Activated CD4-positive, alpha-beta T cell treated with anti-CD3 and anti-CD28 coated beads, Interleukin-10, Interleukin-2, amounts not matched to agents 100 ng/mL and 50 ng/mL, durations not matched to agents 16 hours and 8 hours (primary cell): ENCODE measurements around the gene HSPA9.

Source experiments
- DNase-seq: peaks from one replicate; pipeline ENCODE4 v3.0.0-alpha.2; 2020

Gene HSPA9

DNA sequence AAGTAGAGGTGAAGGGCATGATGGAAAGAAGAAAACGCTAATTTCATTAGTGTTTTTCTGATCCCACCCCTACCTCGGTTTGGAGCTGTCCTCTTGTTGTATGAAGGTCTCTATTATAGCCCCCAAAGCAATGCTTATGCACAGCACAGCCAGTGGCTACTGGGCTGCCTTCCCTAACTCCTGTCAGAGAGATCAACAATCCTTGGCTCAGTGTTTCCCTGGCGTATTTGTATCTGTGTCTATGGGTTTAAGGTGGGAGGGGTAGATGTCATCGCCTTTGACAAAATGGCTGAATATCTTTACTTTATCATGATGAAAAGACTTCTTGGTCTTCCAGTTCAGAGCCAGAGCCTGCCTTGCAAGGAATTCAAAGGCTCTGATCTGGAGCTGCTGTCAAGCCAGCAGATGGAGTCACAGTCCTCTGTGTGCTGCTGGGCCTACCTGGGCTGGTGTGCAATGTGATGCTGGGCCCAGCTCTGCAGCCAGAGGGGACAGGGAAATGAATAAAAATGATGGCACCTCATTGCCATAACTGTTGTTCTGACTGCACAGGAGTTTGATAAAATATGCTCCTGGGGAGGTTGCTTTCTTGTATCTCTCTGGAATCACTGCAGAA, 20.1 kb upstream of the HSPA9 start:
- DNase-seq: no peak

DNA sequence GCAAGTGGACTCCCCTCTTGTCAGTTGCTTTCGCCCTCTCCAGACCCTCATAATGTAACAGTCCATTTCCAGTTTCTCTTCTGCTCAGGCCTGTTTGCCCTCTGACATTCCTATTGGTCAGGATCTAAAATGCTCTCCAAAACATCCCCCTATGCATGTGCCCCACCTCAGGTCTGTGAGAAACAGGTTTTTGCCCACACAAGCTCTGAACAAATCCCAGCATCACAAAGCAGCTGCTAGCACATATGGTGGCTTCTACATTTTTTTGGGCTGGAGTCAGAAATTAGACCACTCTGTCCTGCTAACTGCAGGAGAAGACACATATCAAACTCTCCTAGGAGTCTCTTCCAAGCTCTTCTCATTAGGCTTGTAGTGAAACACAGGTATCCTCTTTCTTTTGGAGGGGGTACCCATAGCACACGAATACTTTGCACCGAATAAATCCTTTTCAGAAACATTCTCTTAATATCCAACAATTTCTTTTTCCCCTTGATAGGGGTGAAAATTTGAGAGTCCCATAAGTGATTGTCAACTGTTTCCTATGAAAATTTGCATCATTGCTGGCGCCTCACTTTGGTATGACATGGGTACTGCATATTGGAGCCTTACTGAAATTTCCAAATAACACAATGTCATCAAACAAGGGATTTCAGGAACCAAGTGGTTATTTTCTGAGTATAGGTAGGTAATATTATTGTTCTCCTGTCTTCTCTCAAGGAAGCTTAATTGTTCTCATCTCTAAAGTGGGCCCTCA, 19.3 kb upstream of the HSPA9 start:
- no peak for DNase-seq

DNA sequence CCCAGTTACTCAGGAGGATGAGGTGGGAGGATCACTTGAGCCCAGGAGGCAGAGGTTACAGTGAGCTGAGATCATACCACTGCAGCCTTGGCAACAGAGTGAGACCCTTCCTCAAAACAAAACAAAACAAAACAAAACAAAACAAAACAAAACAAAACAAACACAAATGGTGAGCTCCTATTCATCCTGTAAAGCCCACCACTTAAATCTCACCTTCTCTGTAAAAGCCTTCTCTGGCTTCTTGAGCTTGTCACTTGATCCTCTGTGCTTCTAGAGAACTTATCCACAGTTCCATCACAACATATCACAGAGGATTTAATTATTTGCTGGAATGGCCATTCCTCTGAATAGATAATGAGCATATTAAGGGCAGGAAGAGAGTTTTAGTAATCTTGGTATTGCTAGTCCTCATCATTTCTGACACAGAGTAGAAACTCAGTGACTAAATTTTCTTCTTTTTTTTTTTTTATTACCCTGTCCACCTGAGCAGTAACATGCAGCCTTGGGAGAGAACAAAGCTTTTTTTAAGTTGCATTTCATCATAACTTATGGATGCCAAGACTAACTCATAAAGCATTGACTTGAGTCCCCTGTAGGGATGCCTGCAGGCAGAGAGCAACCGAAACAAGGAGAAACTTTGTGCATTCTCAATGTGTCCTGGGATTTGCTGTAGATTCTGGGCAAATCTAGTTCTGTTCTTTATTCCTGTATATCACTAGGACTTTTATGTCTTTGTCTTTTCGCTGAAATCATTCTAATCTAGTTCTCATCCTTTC, 13.0 kb upstream of the HSPA9 start:
- DNase-seq: no peak

DNA sequence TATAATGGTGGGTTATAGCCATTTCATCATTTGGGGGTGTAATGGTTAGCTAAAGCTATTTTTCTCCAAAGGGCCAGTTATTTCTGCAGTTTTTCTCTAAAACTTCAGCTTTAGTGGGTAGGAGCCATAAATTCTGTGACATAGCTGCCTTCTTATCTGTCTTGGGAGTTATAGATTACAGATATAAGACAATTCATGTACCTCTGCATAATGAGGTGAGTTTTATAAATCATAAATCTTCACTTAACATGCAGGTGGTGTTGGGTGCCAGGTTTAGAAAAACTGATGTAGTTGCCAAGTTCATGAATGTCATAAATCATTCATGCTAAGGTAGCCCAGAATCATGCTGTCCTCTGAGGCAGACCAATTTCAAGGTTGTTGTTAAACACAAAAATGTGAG, 10.0 kb upstream of the HSPA9 start:
- DNase-seq: no peak

DNA sequence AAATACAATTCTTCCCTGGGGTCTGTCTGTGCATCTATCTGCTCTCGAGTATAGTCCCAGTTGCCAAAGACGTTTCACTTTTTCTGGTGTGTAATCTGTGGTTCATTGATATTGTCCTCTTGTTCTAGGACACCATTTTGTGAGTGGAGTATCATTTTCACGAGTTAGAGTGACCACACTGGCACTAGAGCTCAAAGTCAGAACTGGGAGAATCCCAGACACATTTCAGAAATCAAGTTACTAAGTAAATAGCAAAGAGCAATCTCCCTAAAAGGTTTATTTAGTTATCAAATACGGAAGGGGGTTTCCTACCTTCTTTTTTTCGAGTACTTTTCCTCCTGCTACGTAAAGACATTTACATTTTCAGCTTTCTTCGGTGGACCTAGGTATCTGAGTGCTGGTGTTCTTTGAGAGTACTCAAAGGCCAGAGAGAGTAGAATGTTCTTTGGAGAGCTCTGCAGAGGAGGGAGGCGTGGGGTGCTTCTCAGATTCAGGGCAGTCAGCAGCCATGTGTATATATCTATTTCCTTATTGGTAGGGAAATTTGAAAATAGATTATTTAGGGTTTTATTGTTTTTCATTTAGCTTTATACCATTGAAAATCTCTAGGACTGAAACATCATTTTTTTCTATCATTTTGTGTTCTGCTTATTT, 8.9 kb upstream of the HSPA9 start:
- DNase-seq: no peak

DNA sequence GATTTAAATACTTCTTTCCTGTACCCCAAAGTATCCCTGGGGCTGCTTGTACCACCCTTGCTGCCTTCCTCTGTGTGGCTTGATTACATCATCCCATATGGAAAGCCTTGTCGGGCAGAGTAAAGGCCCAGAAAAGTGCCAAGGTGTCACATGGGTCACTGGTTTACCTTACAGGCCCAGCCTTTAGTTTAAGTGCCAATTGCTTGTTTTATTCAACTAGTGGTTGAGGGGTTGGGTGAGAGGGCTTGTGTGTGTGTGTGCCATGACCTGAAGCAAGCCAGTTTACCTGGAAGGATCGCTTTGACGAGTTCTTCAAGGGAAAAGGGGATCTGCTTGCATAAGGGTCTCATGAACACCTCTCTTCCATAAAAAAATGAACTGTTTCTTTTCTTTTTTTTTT, 7.8 kb upstream of the HSPA9 start:
- DNase-seq: no peak

DNA sequence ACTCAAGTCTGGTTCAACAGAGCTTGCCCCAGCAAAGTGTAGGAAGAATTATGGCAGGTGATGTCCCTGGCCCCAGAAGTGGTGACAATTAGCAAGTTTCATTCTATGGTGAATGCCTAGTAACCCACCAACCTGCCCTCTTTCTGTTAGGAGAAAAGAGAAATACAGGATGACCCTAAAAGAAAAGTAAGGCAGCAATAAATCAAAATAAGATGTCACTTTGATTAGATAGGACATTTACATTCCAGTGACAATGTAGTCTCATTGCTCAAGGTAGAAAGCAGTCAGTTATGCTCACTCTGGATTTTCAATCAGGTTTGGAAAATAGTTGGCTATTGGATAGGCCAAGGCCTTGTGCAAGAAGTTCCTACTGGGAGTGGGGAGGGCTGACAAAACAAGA, 5.6 kb upstream of the HSPA9 start:
- DNase-seq: no peak

DNA sequence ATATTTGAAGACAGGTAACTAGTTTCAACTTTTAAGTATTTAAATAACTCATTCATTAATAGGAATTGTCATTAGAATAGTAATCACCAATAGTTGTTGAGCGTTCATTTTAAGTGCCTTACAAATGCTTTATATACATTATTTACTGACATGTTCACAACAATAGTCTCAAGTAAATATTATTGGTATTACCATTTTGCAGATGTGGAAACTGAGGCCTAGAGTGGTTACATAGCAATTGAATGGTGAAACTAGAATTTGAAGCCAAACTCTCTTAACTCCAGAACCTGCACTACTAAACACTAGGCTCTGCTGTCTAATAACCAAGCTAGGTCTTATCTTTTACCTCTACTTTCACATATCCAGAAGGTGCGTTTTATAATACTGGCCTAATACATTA, 4.8 kb upstream of the HSPA9 start:
- no peak for DNase-seq

DNA sequence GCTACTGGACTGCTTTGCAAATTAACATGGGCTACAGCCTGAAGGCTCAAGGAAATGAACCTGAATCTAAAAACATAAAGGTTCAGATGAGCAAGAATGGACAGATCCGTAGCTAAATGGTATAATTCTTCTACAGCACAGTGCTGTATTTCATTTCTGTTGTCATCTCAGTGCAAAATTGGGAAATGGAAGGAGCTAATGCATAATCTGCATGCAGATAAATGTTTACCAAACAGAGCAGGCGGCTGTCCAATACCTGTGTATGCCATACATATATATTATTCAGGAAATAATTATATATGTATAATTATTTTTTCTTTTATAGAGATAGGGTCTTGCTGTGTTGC, 4.3 kb upstream of the HSPA9 start:
- DNase-seq: no peak

DNA sequence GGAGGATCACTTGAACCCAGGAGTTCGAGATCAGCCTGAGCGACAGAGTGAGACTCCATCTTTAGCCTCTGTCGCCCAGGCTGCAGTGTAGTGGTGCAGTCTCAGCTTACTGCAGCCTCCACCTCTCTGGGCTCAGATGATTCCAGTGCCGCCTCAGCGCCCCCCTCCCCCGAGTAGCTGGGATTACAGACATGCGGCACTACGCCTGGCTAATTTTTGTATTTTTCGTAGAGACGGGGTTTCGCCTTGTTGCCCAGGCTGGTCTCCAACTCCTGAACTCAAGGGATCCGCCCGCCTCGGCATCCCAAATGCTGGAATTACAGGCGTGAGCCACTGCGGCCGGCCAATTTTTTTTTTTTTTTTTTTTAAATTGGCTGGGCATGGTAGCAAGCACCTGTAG, 2.3 kb upstream of the HSPA9 start:
- DNase-seq: no peak

DNA sequence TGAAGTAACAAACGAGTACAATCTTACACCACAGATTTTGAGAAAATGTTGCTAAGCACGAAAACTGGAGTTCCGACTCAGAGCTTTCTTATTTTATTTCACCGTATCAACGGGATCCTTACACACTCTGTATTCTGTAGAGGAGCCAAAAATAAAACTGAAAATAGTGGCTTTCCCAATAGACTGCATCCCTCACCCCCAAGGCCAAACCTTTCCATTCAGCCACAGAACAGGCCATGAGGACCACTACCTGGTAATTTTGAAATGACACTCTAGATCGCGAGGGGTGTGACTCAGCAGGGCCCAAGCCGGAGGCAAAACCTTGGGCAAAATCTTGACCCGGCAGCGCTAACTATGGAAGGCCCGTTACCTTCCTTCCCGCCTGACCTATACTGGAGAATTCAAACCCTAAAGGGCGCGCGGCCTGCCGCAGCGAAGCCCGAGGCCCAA, 432 bp downstream of the HSPA9 start:
- no peak for DNase-seq

DNA sequence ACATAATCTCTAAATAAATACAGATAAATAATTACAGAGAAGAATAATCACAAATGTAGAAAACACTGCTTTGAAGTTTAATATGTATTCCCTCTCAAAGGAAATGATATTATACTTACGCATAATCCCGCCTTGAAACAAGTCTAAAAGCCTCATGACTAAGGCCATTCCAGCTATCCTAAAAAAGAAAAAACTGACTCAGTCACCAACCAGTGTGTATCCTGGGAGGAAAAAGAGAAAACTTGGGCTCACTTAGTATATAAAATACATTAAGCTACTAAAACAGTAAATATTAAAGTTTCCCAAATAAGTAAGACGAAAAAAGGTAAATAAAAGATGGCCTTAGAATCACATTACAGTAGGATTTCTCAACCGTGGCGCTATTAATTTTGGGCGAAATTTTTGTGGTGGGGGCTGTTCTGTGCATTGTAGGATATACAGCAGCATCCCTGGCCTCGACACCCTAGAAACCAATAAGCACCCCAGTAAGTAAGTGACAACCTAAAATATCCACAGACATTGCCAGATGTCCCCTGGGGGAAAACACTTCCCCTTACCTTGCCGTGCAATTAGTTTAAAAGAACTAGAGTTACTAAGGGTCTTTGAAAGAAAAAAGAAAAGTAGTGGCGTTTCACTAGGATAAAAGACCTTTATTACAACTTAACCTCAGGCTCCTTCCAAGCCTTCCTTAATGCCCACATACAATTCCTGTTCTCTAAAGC, 1.1 kb downstream of the HSPA9 start:
- DNase-seq: no peak

DNA sequence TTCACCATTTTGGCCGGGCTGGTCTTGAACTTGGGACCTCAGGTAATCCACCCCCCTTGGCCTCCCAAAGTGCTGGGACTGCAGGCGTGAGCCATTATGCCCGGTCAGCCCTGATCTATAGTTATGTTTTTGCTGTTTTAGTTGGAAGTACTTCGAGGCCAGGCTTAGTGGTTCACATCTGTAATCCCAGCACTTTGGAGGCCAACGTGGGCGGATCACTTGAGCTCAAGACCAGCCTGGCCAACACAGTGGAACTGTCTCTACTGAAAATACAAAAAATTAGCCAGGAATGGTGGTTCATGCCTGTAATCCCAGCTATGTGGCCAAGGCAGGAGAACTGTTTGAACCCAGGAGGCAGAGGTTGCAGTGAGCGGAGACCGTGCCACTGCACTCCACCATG, 2.0 kb downstream of the HSPA9 start:
- DNase-seq: no peak

DNA sequence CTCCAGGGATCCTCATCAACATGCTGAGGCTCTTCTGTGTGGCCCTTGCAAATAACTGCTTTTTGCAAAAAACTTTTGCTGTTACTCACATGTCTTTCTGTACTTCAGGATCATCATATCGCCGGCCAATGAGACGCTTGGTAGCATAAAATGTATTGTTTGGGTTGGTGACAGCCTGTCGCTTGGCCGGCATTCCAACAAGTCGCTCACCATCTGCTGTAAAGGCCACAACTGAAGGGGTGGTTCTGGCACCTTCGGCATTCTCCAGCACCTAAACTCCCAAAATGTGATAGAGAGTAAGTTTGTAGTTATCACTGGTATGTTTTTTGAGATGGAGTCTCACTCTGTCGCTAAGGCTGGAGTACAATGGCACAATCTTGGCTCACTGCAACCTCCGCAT, 4.3 kb downstream of the HSPA9 start:
- DNase-seq: no peak

DNA sequence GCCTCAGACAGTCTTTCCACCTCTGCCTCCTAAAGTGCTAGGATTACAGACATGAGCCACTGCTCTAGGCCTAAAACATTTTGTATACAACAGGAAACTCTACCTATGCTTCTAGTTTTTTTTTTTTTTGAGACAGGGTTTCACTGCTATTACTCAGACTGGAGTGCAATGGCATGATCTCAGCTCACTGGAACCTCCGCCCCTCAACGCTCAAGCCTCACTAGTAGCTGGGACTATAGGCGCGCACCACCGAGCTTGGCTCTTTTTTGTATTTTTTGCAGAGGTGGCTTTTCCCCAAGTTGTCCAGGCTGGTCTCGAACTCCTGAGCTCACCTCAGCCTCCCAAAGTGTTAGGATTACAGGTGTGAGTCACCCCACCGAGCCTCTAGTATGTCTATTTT, 5.4 kb downstream of the HSPA9 start:
- no peak for DNase-seq

DNA sequence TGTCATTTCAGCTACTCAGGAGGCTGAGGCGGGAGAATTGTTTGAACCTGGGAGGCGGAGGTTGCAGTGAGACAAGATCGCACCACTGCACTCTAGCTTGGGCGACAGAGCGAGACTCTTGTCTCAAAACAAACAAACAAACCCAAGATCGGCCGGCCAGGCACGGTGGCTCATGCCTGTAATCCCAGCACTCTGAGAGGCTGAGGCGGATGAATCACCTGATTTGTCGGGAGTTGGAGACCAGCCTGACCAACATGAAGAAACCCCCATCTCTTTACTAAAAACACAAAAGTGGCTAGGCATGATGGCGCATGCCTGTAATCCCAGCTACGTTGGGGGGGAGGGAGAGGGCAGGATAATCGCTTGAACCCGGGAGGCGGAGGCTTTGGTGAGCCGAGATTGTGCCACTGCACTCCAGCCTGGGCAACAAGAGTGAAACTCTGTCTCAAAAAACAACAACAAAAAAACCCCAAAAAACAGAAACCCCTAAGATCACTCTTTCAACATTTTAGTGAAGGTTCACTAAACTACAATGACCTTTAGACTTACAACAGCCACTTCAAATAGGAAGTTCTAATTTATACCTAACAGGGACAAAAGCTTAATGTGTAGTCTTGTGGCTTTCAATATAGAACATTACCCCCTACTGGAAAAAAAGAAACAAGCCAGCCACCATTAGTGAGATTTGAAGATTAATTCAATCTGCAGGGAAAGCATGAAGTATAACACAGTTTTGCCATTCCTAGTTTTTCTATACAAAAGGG, 7.0 kb downstream of the HSPA9 start:
- DNase-seq: no peak

DNA sequence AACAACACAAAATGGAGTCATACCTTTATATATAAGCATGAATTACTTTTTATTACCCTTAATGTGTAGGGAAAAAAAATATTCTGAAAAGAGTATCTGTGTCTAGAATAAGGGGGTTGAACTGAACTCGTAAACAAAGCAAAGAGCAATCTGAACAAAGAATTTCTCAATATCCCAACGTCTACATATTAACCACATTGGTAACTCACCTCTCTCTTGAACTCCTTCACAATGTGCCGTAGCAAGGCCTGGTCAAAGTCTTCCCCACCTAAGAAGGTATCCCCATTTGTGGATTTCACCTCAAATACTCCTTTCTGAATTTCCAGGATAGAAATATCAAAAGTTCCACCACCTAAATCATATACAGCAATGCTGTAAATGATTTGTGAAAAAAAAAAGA, 8.4 kb downstream of the HSPA9 start:
- DNase-seq: no peak

DNA sequence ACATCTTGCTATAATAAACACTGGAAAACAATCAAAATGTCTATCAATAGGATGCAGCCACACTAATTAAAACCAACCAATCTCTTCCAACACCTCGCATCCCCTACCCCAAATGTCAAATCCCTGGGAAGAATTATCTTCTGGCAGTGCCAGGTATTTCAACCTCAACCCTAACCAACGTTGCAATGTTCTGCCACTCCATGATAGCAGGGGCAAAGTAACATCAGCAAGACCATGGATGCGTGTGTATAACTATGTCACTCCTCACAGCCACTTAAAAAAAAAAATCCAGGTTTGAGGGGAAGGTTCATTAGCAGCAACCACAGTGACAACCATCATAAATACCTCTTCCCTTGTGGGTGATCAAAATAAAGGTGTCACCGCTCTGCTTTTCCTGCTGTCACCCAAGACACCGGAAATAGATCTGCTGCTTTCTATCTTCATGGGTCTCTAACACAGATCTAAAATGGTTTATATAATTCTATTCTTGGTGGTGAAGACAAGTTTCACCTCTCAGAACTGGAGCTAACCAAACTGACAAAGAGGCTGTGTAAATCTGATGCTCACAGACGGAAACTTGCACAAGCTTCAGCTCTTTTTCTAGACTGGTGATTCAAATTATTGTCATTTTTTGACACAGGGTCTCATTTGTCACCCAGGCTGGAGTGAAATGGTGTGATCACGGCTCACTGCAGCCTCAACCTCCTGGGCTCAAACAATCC, 9.9 kb downstream of the HSPA9 start:
- DNase-seq: peak; percentile 44

DNA sequence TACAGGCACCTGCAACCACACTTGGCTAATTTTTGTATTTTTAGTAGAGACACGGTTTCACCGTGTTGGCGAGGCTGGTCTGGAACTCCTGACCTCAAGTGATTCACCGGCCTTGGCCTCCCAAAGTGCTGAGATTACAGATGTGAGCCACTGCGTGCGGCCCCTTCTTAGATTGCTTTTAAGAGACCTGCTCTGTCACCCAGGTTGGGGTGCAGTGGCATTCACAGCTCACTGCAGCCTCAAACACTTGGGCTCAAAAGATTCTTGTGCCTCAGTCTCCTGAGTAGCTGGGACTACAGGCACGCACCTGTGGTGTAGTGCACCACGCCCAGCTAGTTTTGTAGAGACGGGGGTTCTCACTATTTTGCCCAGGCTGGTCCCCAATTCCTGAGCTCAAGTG, 11.0 kb downstream of the HSPA9 start:
- DNase-seq: no peak

DNA sequence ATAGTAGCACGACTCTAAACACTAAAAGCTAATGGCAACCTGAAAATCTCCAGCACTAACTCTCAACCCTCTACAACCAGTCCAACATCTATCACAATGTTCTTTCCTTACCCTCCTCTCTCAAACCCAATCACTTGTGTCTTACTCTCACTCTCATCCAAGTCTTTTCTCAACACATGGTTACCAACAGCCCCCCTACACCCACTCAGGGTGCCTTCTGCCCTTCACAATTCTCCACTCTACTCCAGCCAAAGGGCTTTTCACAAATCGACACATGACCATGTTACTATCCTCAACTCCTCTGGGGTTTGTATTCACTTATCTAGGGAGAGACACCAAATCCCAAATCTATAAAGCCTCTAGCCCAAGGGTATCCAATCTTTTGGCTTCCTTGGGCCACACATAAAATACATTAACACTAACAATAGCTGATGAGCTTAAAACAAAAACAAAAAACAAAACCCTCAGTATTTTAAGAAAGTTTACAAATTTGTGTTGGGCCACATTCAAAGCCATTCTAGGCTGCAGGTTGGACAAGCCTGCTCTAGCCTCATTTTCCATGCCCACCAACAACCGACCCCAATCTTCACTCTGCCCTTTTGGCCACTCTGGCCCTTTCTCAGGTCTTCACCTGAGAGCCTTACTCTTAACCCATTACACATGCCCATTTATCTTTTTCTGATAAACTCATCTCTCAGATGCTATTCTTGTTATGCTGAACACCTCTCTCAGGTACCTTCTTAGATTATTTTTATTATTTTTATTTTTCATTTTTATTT, 11.7 kb downstream of the HSPA9 start:
- no peak for DNase-seq

DNA sequence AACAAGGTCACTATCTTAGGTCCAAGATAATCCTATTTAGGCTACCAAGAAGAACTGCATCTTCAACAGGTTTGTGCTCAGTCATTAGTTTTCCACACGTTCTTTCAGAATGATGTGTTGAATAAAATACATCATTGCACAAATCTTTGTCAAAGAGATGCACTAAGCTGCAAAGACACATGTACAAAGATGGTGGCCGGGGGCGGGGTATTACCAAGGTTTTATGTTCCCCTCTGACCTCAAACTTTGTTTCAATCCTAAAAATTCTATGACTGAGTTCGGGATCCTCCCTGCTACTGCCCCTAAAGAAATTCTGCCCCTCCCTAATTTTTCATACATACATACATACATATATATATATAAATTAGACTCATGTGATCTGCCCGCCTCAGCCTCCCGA, 14.2 kb downstream of the HSPA9 start:
- DNase-seq: no peak
